Activated CD4-positive, alpha-beta memory T cell treated with anti-CD3 and anti-CD28 coated beads, Interleukin-2, amount 10 ng/mL, durations not matched to agents 7 days and 5 days (primary cell): Measurements from ENCODE around the gene TTC27. TPM values are rescaled to one million over a fixed set of nuclear protein-coding genes. Genes with fewer than 3 reads are reported as not detected.
"Not testable (repeated sequence)": the region's sequence is repeated elsewhere in the genome, so short reads cannot be mapped to it uniquely, and the experiment has no call there.

Source experiments
- CTCF ChIA-PET: fragments of 350-600 bp; sonication (Branson Sonifier 250); formaldehyde crosslinking; loops from one replicate; lab custom pipeline; 2021; ENCODE audit warnings: antibody characterized with exemption, inconsistent platforms; lab: Charles Lee
- POLR2A ChIA-PET: fragments of 350-600 bp; sonication (Branson Sonifier 250); formaldehyde crosslinking; loops from one replicate; lab custom pipeline; 2021; ENCODE audit warnings: antibody characterized with exemption; lab: Charles Lee
- DNase-seq: peaks from one replicate; pipeline ENCODE4 v3.0.0-alpha.2; 2020
- H3K27ac Mint-ChIP-seq: one replicate; pipeline ENCODE4 v1.8.0; 2021; ENCODE audit warnings: mild to moderate bottlenecking, mixed read lengths
- H3K27me3 Mint-ChIP-seq: one replicate; pipeline ENCODE4 v1.8.0; 2021; ENCODE audit warnings: mixed read lengths
- H3K36me3 Mint-ChIP-seq: one replicate; pipeline ENCODE4 v1.8.0; 2021; ENCODE audit warnings: low read depth, mixed read lengths
- H3K4me1 Mint-ChIP-seq: one replicate; pipeline ENCODE4 v1.8.0; 2021; ENCODE audit warnings: mixed read lengths
- H3K4me3 Mint-ChIP-seq: one replicate; pipeline ENCODE4 v1.8.0; 2021; ENCODE audit warnings: mild to moderate bottlenecking, mixed read lengths
- H3K9me3 Mint-ChIP-seq: one replicate; pipeline ENCODE4 v1.8.0; 2021; ENCODE audit warnings: mixed read lengths
- total RNA-seq, 2 experiments: library from RNA; stranded (reverse); gene quantifications; one replicate each; pipeline ENCODE4 v1.2.3, GENCODE V29; 2021

The TTC27 gene
- total RNA-seq, 2 experiments from 2014 or later, result 11.2 to 12.7 TPM

DNA sequence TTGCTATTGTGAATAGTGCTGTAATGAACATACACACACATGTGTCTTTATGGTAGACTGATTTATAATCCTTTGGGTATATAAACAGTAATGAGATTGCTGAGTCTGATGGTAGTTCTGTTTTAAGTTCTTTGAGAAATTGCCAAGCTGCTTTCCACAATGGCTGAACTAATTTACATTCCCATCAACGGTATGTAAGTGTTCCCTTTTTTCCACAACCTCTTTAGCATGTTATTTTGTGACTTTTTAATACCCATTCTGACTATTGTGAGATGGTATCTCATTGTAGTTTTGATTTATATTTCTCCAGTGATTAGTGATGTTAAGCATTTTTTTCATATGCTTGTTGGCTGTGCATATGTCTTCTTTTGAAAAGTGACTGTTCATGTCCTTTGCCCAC, 86.7 kb downstream of the TTC27 start:
- POLR2A ChIA-PET, result no interaction called here
- Mint-ChIP-seq H3K9me3 (no peaks in the 10 kb centered on the region), H3K27me3 (no peaks in the 10 kb centered on the region), H3K4me3 (no peak overlapping the region), H3K27ac (no peak overlapping the region), H3K36me3 (peaks cover 27% of the 10 kb centered on the region), H3K4me1 (peaks cover 8% of the 10 kb centered on the region)
- CTCF ChIA-PET, result no interaction called here
- no peak for DNase-seq

DNA sequence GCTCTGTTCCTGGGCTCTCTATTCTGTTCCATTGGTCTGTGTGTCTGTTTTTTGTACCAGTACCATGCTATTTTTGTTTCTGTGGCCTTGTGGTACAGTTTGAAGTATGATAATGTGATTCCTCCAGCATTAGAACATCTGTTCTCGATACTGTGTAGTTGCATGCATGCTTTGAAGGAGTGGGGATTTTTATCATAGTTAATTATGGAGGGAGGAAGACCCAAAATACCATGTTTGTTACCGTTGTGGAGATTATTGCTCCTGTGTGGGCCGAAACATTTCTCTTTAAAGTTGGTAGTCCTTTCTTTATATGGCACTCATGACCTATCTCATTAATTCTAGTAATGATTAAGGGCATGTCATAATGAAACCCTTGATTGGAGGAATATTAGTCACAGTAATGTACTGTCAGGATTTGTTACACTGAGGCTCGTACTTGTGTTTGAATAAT, 87.6 kb downstream of the TTC27 start:
- CTCF ChIA-PET, result no interaction called here
- H3K27me3 Mint-ChIP-seq, result no peaks in the 10 kb centered on the region
- H3K4me3 Mint-ChIP-seq, result no peak overlapping the region
- no peak for DNase-seq
- POLR2A ChIA-PET, result no interaction called here
- no peak overlapping the region for H3K27ac Mint-ChIP-seq
- no peaks in the 10 kb centered on the region for H3K9me3 Mint-ChIP-seq
- peaks cover 8% of the 10 kb centered on the region for H3K4me1 Mint-ChIP-seq
- H3K36me3 Mint-ChIP-seq, result peaks cover 27% of the 10 kb centered on the region

DNA sequence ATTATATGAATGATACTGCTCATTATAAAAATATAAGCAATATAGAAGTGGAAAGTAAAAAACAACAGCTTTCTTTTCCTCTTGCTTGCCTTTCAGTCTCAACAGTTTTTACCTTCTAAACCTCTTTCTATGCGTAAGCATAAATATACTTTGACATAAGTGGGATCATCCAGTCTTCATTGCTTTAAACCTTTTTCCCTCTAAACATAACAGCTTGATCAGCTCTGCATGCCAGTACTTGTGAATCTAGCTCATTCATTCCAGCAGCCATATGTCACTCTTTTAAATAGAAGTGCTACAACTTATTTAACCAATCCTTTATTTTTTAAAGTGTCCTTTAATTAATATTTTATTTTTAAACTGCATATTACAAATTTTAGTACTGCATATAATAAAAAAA, 88.1 kb downstream of the TTC27 start:
- H3K27ac Mint-ChIP-seq, result no peak overlapping the region
- no peaks in the 10 kb centered on the region for H3K9me3 Mint-ChIP-seq
- H3K4me1 Mint-ChIP-seq, result peaks cover 8% of the 10 kb centered on the region
- ChIA-PET CTCF (no interaction called here), POLR2A (interaction anchor here (0.7 kb wide), 1 partner anchor 609 kb away, joined by 3 read pairs; no protein-coding TSS in a partner anchor)
- H3K36me3 Mint-ChIP-seq, result peaks cover 27% of the 10 kb centered on the region
- DNase-seq, result no peak
- H3K4me3 Mint-ChIP-seq, result no peak overlapping the region
- H3K27me3 Mint-ChIP-seq, result no peaks in the 10 kb centered on the region

DNA sequence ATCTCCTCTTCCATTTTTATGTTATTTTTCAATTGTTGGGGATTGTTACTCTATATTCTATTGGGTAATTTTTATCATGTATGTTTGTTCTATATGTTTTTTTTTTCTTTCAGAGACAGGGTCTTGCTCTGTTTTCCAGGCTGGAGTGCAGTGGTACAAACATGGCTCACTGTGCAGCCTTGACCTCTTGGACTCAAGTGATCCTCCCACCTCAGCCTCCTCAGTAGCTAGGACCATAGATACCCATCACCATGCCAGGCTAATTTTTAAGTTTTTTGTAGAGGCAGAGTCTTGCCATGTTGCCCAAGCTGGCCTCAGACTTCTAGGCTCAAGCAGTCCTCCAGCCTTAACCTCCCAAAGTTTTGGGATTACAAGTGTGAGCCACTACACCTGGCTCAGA, 88.7 kb downstream of the TTC27 start:
- no peak for DNase-seq
- peaks cover 27% of the 10 kb centered on the region for H3K36me3 Mint-ChIP-seq
- no peak overlapping the region for H3K27ac Mint-ChIP-seq
- POLR2A ChIA-PET, result interaction anchor here (0.7 kb wide), 1 partner anchor 609 kb away, joined by 3 read pairs; no protein-coding TSS in a partner anchor
- CTCF ChIA-PET, result no interaction called here
- H3K9me3 Mint-ChIP-seq, result no peaks in the 10 kb centered on the region
- H3K4me1 Mint-ChIP-seq, result peaks cover 8% of the 10 kb centered on the region
- H3K27me3 Mint-ChIP-seq, result no peaks in the 10 kb centered on the region
- no peak overlapping the region for H3K4me3 Mint-ChIP-seq

DNA sequence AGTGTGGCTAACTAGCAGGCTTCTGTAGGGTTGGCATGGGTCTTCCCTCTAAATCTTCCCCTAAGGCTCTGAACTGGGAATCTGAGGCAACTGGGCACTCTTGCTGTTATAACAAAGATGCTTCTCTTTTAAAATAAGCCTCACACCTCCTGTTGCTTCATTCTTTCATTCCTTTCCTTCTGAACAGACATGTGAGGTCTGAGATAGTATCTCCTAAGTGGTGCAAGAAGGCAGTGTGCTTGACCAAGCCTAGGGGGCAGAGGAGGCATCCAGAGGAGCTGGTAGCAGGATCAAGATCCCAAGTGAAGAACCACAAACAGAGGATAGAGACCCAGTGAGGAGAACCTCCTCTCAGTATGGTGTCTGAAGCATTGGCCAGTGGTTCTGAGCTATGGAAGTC, 90.9 kb downstream of the TTC27 start:
- Mint-ChIP-seq H3K36me3 (peaks cover 32% of the 10 kb centered on the region), H3K9me3 (peaks cover 2% of the 10 kb centered on the region), H3K27ac (no peak overlapping the region), H3K27me3 (no peaks in the 10 kb centered on the region), H3K4me1 (peaks cover 8% of the 10 kb centered on the region), H3K4me3 (no peak overlapping the region)
- DNase-seq, result no peak
- ChIA-PET POLR2A (no interaction called here), CTCF (no interaction called here)

DNA sequence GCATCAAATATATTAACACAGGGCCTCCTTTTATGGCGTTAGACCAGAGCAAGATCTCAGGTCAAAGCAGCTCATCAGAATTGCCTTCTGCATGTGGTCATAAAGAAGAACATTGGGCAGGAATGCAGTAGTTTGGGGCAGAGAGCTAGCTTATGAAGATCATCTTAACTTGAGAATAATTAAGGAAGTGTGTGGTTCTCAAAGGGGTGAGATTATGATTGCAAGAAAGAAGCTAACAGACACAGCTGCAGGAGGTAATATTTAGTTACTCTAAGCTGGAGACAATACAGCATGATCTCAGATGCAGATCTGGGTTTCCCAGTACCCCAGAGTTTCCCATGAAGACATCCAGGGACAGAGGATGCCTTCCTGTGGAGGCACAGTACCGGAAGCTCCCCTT, 91.6 kb downstream of the TTC27 start:
- Mint-ChIP-seq H3K27ac (no peak overlapping the region), H3K9me3 (peaks cover 2% of the 10 kb centered on the region), H3K36me3 (peaks cover 27% of the 10 kb centered on the region), H3K27me3 (no peaks in the 10 kb centered on the region), H3K4me1 (peaks cover 8% of the 10 kb centered on the region), H3K4me3 (no peak overlapping the region)
- CTCF ChIA-PET, result no interaction called here
- POLR2A ChIA-PET, result no interaction called here
- no peak for DNase-seq

DNA sequence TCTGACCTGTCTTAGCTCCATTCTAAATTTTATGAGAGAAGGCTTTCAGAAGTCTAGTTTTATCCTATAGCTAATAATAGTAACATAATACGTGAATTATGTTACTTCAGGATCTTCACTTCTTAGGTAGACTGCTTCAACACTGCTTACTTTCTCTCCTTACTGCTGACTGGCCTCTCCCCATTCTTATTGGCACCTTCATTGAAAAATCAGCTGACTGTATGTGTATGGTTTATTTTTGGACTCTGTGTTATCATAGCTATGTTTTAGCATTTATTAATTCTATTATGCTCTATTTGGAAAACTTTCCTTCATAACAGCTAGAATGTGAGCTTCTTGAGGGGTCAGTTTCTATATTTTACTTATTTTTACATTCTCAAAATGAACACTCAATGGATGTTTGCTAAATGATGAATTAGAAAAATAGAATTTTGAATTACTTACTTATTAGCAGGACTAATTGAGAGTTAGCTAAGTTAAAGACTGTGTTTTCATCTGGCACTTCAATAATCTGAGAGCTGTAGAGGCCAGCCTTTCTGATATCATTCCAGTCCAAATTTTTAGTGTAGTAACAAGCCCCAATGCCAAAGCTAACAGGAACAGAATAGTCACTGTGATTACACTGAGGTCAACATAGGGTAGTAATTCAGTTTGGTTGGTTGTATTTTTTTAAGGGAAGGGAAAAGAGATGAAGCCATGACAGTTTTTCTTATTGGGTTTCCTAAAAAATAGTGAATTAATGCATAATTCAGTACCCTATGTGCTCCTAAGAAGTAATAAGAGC, 92.3 kb downstream of the TTC27 start:
- CTCF ChIA-PET, result no interaction called here
- H3K36me3 Mint-ChIP-seq, result peaks cover 27% of the 10 kb centered on the region
- no peak overlapping the region for H3K27ac Mint-ChIP-seq
- POLR2A ChIA-PET, result no interaction called here
- peaks cover 8% of the 10 kb centered on the region for H3K4me1 Mint-ChIP-seq
- H3K4me3 Mint-ChIP-seq, result no peak overlapping the region
- no peaks in the 10 kb centered on the region for H3K27me3 Mint-ChIP-seq
- DNase-seq, result no peak
- H3K9me3 Mint-ChIP-seq, result peaks cover 2% of the 10 kb centered on the region

DNA sequence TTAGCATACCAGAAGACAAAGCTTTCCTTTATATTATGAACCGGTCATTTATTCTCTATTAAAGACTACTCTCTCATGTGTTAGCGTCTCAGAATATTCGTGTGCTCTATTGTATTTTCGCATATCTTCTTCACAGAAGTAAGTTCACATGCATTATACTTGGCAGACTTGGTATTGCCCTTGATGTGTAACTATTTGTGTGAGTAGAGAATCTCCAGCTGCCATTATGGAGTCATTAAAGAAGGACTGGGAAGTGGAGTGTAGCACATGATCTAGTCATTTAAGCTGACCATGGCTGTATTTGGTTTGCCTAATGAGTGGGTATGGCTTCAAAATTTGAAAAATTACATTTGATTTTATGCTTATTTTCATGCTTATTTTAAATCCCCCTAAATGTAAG, 92.9 kb downstream of the TTC27 start:
- H3K4me1 Mint-ChIP-seq, result peaks cover 2% of the 10 kb centered on the region
- POLR2A ChIA-PET, result no interaction called here
- H3K27ac Mint-ChIP-seq, result no peak overlapping the region
- DNase-seq, result no peak
- CTCF ChIA-PET, result no interaction called here
- no peak overlapping the region for H3K4me3 Mint-ChIP-seq
- H3K36me3 Mint-ChIP-seq, result peaks cover 25% of the 10 kb centered on the region
- H3K27me3 Mint-ChIP-seq, result no peaks in the 10 kb centered on the region
- peaks cover 2% of the 10 kb centered on the region for H3K9me3 Mint-ChIP-seq

DNA sequence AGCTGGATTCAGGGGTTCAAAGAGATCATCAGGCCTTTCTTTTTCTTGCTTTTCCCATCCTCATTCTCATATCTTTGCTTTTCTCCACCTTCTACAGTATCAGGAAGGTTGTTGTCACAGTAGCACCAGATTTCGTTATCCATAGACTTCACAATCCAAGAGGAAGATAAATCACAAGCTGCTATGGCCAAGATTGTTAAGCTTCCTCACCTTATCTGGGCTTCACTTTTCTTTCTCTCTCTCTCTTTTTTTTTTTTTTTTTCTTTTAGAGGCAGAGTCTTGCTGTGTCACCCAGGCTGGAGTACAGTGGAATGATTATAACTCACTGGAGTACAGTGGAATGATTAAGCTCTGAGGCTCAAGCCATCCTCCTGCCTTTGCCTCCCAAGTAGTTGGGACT, 93.5 kb downstream of the TTC27 start:
- Mint-ChIP-seq H3K4me1 (no peaks in the 10 kb centered on the region), H3K36me3 (peaks cover 28% of the 10 kb centered on the region), H3K27me3 (no peaks in the 10 kb centered on the region), H3K27ac (no peak overlapping the region), H3K4me3 (no peak overlapping the region), H3K9me3 (peaks cover 2% of the 10 kb centered on the region)
- no peak for DNase-seq
- CTCF ChIA-PET, result no interaction called here
- POLR2A ChIA-PET, result no interaction called here

DNA sequence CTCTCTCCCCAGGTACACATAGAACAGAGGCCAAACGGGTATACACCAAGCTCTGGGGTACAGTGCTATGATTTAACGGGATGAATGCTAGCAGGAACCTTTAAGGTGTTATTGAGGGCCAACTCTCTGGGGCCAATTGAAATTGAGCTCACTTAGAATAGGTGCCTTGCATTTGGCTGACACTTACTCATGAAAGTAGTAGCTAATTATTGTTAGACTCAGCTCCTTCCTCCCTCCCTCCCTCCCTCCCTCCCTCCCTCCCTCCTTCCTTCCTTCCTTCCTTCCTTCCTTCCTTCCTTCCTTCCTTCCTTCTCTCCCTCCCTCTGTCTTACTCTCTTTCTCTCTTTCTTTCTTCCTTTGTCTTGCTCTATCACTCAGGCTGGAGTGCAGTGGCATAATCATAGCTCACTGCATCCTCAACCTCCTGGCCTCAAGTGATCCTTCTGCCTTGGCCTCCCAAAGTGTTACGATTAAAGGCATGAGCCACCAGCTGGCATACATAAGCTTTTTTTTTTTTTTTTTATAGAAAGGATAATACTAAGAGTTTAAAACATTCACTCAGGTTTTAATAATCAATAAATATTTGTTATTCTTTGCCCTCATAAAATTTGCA, 95.7 kb downstream of the TTC27 start:
- CTCF ChIA-PET, result interaction anchor here (0.7 kb wide), 1 partner anchor 1271 kb away, joined by 3 read pairs; no protein-coding TSS in a partner anchor

DNA sequence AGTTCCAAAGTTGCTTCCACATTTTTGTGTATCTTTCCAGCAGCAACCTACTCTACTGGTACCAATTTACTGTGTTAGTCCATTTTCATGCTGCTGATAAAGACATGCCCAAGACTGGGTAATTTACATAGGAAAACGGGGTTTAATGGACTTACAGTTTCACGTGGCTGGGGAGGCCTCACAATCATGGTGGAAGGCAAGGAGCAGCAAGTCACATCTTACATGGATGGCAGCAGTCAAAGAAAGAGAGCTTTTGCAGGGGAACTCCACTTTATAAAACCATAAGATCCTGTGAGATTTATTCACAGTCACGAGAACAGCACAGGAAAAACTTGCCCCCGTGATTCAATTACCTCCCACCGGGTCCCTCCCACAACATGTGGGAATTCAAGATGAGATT, 98.8 kb downstream of the TTC27 start:
- H3K27ac Mint-ChIP-seq, CTCF ChIA-PET, POLR2A ChIA-PET, H3K9me3 Mint-ChIP-seq, H3K4me3 Mint-ChIP-seq, H3K27me3 Mint-ChIP-seq, DNase-seq, H3K4me1 Mint-ChIP-seq: not testable (repeated sequence)
- H3K36me3 Mint-ChIP-seq, result peaks cover 25% of the 10 kb centered on the region

More for the DNA sequence above, 95.7 kb downstream of the TTC27 start:
- H3K36me3 Mint-ChIP-seq, result peaks cover 26% of the 10 kb centered on the region
- peaks cover 2% of the 10 kb centered on the region for H3K9me3 Mint-ChIP-seq
- DNase-seq, result no peak
- POLR2A ChIA-PET, result no interaction called here
- no peaks in the 10 kb centered on the region for H3K4me1 Mint-ChIP-seq
- no peaks in the 10 kb centered on the region for H3K27me3 Mint-ChIP-seq
- H3K4me3 Mint-ChIP-seq, result no peak overlapping the region
- H3K27ac Mint-ChIP-seq, result no peak overlapping the region

DNA sequence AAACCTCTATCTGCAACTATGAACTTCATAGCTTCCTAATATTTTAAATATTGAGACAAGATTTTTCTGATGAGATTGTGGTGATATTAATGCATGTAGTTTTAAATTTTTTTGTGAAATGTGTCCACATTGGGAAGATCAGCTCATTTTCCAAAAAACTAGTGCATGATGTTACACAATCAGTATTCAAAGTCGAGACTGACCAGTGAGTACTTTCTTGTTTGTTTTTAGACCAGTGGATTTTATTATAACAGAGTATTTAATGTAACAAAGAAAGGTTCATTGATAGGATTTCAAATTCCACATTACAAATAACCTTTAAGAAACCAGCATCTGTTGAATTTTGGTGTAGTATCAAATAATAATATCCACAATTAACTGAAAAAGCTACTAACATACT, 99.3 kb downstream of the TTC27 start:
- Mint-ChIP-seq H3K36me3 (peaks cover 21% of the 10 kb centered on the region), H3K4me3 (no peak overlapping the region), H3K9me3 (peaks cover 2% of the 10 kb centered on the region), H3K27me3 (no peaks in the 10 kb centered on the region), H3K4me1 (no peaks in the 10 kb centered on the region), H3K27ac (no peak overlapping the region)
- DNase-seq, result no peak
- CTCF ChIA-PET, result interaction anchor here (0.7 kb wide), 1 partner anchor 83 kb away, joined by 6 read pairs; no protein-coding TSS in a partner anchor
- POLR2A ChIA-PET, result no interaction called here

DNA sequence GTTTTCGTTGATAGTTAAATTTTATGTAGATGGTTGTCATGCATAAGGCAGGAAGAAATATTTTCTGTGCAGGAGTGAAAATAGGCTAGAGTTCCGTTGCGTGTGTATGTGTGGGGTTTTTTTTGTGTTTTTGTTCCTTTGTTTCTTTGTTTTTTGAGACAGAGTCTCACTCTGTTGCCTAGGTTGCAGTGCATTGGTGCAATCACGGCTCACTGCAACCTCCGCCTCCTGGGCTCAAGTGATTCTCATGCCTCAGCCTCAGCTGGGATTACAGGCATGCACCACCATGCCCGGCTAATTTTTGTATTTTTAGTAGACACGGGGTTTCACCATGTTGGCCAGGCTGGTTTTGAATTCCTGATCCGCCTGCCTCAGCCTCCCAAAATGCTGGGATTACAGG, 103.1 kb downstream of the TTC27 start:
- CTCF ChIA-PET, H3K4me3 Mint-ChIP-seq, H3K9me3 Mint-ChIP-seq, H3K27ac Mint-ChIP-seq, POLR2A ChIA-PET, H3K4me1 Mint-ChIP-seq, DNase-seq, H3K36me3 Mint-ChIP-seq, H3K27me3 Mint-ChIP-seq: not testable (repeated sequence)
